HG03457 (cell line): ENCODE results near the gene LLGL2.

ENCODE experiments used
- ATAC-seq: cut with Tn5 transposase; IDR thresholded peaks from one replicate; pipeline ENCODE4 v1.9.1; 2021; ENCODE audit warnings: moderate number of reproducible peaks; ENCODE audit not compliant: unreplicated experiment

LLGL2 gene

GRCh38 chr17:75607086-75607485 is 81.6 kb downstream of the LLGL2 start:
- no peak for ATAC-seq

- no peak for ATAC-seq
Measured at GRCh38 chr17:75610103-75610984, 84.8 kb downstream of the LLGL2 start.

DNA sequence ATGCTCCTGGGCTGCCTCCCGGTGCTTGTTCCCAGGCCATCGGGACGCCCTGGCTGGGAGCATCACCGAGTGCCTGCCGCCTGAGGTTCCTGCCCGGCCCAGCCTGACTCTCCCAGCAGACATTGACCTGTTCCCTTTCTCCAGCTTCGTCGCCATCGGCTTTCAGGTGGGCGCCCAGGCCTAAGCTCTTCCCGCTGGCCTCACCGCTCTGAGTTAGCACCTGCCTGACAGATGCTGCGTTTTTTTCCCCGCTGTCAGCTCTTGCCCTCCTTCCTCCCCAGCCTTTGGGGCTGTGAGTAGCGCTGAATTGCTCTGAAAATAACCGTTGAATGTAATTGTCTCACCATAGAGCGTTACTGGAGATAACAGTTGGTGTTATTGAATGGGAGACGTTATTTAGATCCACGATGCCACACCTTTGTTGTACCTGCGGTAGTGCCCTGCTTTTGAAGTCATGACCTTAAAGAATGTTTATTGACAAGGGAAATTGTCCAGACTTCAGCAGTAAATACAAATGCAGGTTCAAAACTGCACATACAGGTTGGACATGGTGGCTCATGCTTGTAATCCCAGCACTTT is 86.4 kb downstream of the LLGL2 start:
- ATAC-seq, result no peak

GRCh38 chr17:75612906-75613626 is 87.6 kb downstream of the LLGL2 start:
- no peak for ATAC-seq

DNA sequence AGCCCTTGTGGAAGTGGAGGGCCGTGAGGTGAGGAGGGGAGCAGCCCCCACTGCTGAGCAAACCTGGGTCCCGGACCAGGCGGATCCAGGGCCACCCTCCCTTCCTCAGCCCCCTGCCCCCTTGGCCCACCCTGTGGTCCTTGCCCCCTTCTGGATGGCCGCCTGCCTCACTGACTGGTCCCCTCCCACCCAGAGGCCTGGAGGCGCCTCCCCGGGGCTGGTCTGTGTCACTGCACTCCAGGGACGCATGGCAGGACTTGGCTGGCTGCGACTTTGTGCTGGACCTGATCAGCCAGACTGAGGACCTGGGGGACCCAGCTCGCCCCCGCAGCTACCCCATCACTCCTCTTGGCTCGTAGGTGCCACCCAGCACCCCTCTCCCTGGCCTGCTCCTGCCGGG is 88.5 kb downstream of the LLGL2 start:
- ATAC-seq, result no peak

- no peak for ATAC-seq
Measured at GRCh38 chr17:75614556-75615270, 89.2 kb downstream of the LLGL2 start.

DNA sequence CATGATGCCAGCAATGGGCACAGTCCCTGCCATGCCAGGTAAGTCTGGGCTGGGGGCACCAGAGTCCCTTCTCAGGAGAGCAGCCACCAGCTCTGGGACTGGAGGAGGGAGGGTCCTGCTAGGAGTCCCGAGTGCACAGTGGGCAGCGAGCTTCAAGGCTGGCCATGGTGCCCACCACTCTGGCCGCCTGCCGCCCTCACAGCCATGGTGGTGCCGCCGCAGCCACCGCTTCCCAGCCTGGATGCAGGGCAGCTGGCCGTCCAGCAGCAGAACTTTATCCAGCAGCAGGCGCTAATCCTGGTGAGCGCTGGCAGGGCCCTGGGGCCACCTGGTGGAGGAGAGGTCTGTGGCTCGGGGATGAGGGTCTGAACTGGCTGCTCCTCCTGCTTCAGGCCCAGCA is 89.8 kb downstream of the LLGL2 start:
- no peak for ATAC-seq

- ATAC-seq, result no peak
Measured at GRCh38 chr17:75616521-75617122, 91.1 kb downstream of the LLGL2 start.

GRCh38 chr17:75617218-75617617 is 91.7 kb downstream of the LLGL2 start:
- ATAC-seq, result no peak

- ATAC-seq, result no peak
Measured at GRCh38 chr17:75617675-75618074, 92.2 kb downstream of the LLGL2 start.

DNA sequence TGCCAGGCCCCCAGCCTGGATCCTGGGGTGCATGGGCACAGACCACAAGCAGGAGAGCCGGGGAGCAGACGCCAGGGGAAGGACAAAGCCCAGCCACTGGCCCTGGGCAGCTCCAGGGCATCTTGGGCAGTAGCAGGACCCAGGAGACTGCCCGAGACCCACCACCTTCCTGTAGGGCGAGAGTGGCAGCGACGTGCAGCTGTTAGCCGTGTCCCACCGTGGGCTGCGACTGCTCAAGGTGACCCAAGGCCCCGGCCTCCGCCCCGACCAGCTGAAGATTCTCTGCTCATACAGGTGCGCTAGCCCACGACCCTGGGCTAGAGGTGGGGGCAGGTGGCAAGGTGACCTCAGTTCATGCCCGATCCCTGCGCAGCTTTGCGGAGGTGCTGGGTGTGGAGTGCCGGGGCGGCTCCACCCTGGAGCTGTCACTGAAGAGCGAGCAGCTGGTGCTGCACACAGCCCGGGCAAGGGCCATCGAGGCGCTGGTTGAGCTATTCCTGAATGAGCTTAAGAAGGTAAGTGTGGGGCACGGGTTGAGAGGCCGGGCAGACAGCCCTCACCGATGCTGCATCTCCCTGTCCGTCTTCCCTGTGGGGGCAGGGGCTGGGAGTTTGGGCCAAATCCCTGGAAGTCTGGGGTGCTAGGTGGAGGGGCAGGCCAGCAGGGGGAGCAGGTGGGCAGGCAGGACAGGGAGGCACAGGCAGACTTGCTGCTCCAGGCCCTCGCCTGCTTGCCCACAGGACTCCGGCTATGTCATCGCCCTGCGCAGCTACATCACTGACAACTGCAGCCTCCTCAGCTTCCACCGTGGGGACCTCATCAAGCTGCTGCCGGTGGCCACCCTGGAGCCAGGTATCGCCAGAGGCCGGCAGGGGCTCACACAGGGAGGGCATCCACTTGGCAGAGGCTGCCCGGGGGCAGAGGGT is 94.3 kb downstream of the LLGL2 start:
- ATAC-seq, result no peak

GRCh38 chr17:75621489-75621888 is 96.0 kb downstream of the LLGL2 start:
- no peak for ATAC-seq

DNA sequence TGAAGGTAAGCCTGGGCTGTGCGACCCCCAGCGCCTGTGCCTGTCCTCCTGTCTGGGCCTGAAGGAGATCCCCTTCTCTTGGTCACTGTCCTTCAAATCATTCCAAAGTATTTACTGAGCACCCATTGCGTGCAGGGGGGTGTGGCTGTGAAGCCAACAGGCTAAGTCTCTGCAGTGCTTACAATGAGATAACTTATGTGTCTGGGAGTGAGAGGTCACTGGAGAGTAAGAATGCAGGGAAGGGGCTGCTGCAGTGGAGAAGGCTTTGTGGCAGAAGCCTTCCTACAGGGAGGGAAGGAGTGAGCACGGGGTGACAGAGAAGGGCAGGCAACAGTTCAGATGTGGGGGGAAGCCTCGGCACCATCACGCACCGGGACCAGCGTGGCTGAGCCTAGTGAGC is 96.6 kb downstream of the LLGL2 start:
- no peak for ATAC-seq

GRCh38 chr17:75622771-75623273 is 97.3 kb downstream of the LLGL2 start:
- no peak for ATAC-seq

GRCh38 chr17:75623386-75623785 is 97.9 kb downstream of the LLGL2 start:
- ATAC-seq, result no peak

DNA sequence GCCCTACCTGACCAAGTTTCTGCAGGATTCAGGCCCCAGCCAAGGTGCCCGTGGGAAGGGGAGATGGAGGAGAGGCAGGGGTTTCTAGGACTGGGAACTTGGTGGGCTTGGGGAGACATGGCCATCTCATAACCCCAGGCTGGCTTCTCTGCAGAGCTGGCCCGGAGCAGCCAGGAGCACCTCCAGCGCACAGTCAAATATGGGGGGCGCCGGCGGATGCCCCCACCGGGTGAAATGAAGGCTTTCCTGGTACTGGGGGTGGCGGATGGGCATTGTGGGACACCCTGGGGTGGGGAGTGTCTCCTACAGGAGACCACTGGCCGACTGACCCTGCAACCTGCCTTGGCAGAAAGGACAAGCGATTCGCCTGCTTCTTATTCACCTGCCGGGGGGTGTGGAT is 98.5 kb downstream of the LLGL2 start:
- ATAC-seq, result no peak
